ENCODE data around the gene MYLK.
A peak's percentile ranks its signal among the peaks of the same experiment; 100 is the strongest.

MYLK gene

GRCh38 chr3:123637131-123637530, 247.0 kb downstream of the MYLK start:
- no peak for DNase-seq

GRCh38 chr3:123636431-123636841, 247.7 kb downstream of the MYLK start:
- DNase-seq: peak; percentile 20

GRCh38 chr3:123635717-123636116, 248.4 kb downstream of the MYLK start:
- DNase-seq: no peak

GRCh38 chr3:123635217-123635616, 248.9 kb downstream of the MYLK start:
- peak; percentile 91 for DNase-seq

- DNase-seq: peak; percentile 79
These were observed 249.7 kb downstream of the MYLK start for GRCh38 chr3:123634149-123635051.

- no peak for DNase-seq
These were observed 250.6 kb downstream of the MYLK start for GRCh38 chr3:123633530-123633929.

GRCh38 chr3:123632161-123632655, 251.9 kb downstream of the MYLK start:
- no peak for DNase-seq

GRCh38 chr3:123629747-123630047, 254.4 kb downstream of the MYLK start:
- DNase-seq: no peak

- no peak for DNase-seq
These were observed 255.0 kb downstream of the MYLK start for GRCh38 chr3:123628996-123629746.

GRCh38 chr3:123627673-123628670, 256.2 kb downstream of the MYLK start:
- peak; percentile 70 for DNase-seq

- DNase-seq: no peak
These were observed 257.3 kb downstream of the MYLK start for GRCh38 chr3:123626881-123627280.

GRCh38 chr3:123624302-123624701, 259.8 kb downstream of the MYLK start:
- DNase-seq: no peak

- no peak for DNase-seq
These were observed 260.7 kb downstream of the MYLK start for GRCh38 chr3:123623346-123623880.

- DNase-seq: no peak
These were observed 261.4 kb downstream of the MYLK start for GRCh38 chr3:123622766-123623165.

GRCh38 chr3:123621850-123622189, 262.3 kb downstream of the MYLK start:
- no peak for DNase-seq

GRCh38 chr3:123621186-123621849, 262.8 kb downstream of the MYLK start:
- DNase-seq: no peak

GRCh38 chr3:123620343-123620742, 263.8 kb downstream of the MYLK start:
- DNase-seq: no peak

- DNase-seq: peak; percentile 70
These were observed 265.2 kb downstream of the MYLK start for GRCh38 chr3:123618768-123619484.

- no peak for DNase-seq
These were observed 265.9 kb downstream of the MYLK start for GRCh38 chr3:123618076-123618708.

- no peak for DNase-seq
These were observed 267.5 kb downstream of the MYLK start for GRCh38 chr3:123616593-123616992.

GRCh38 chr3:123613543-123613942, 270.6 kb downstream of the MYLK start:
- no peak for DNase-seq
